NCI-H446 treated with DMSO at 0.1 percent for 48 hours (cell line): ENCODE results near the gene RAB27B.
"Not testable (repeated sequence)": the region's sequence is repeated elsewhere in the genome, so short reads cannot be mapped to it uniquely, and the experiment has no call there.

Experiments used
- DNase-seq: peaks from one replicate; lab custom pipeline; 2025; lab: John Stamatoyannopoulos, UW

Gene RAB27B

GRCh38 chr18:54828281-54828881, at the start of gene RAB27B:
Gene RAB27B, plus strand, starts transcription at chr18:54828477. Its CDS starts 49,109 bp downstream, at chr18:54877586.
- no peak for DNase-seq

GRCh38 chr18:54780285-54780861, 47.9 kb upstream of the RAB27B start:
- DNase-seq: no peak

- DNase-seq: no peak
Observed at GRCh38 chr18:54780970-54781369, 47.3 kb upstream of the RAB27B start.

- DNase-seq: no peak
Observed at GRCh38 chr18:54783139-54783538, 45.1 kb upstream of the RAB27B start.

GRCh38 chr18:54786206-54786605, 42.1 kb upstream of the RAB27B start:
- no peak for DNase-seq

GRCh38 chr18:54787121-54787520, 41.2 kb upstream of the RAB27B start:
- DNase-seq: no peak

GRCh38 chr18:54787616-54788015, 40.7 kb upstream of the RAB27B start:
- no peak for DNase-seq

- no peak for DNase-seq
Observed at GRCh38 chr18:54790109-54790508, 38.2 kb upstream of the RAB27B start.

GRCh38 chr18:54791657-54792056, 36.6 kb upstream of the RAB27B start:
- no peak for DNase-seq

GRCh38 chr18:54792079-54792478, 36.2 kb upstream of the RAB27B start:
- DNase-seq: no peak

GRCh38 chr18:54794823-54795222, 33.5 kb upstream of the RAB27B start:
- DNase-seq: no peak

- DNase-seq: no peak
Observed at GRCh38 chr18:54798186-54798585, 30.1 kb upstream of the RAB27B start.

- no peak for DNase-seq
Observed at GRCh38 chr18:54801374-54801773, 26.9 kb upstream of the RAB27B start.

GRCh38 chr18:54802178-54802577, 26.1 kb upstream of the RAB27B start:
- no peak for DNase-seq

- DNase-seq: no peak
Observed at GRCh38 chr18:54802686-54803395, 25.4 kb upstream of the RAB27B start.

- no peak for DNase-seq
Observed at GRCh38 chr18:54805571-54806334, 22.5 kb upstream of the RAB27B start.

- DNase-seq: no peak
Observed at GRCh38 chr18:54806526-54806925, 21.8 kb upstream of the RAB27B start.

GRCh38 chr18:54807303-54807702, 21.0 kb upstream of the RAB27B start:
- no peak for DNase-seq

GRCh38 chr18:54810662-54811061, 17.6 kb upstream of the RAB27B start:
- DNase-seq: not testable (repeated sequence)

GRCh38 chr18:54812885-54813284, 15.4 kb upstream of the RAB27B start:
- DNase-seq: no peak

- no peak for DNase-seq
Observed at GRCh38 chr18:54813305-54813704, 15.0 kb upstream of the RAB27B start.

- no peak for DNase-seq
Observed at GRCh38 chr18:54813977-54814565, 14.2 kb upstream of the RAB27B start.
